Measurements from ENCODE around the gene EGFL8. TPM values are rescaled to one million over a fixed set of nuclear protein-coding genes. Genes with fewer than 3 reads are reported as not detected.
"Not testable (repeated sequence)": the region's sequence is repeated elsewhere in the genome, so short reads cannot be mapped to it uniquely, and the experiment has no call there.

EGFL8 gene
- total RNA-seq, 1 donor from 2014 or later, result 15.4 TPM

- Mint-ChIP-seq H3K27ac (ENCODE audit: unreplicated experiment) (no peak overlapping the region), H3K4me1 (ENCODE audit: low read depth) (no peaks in the 10 kb centered on the region), H3K36me3 (ENCODE audit: low read depth) (no peaks in the 10 kb centered on the region), H3K4me3 (ENCODE audit: unreplicated experiment) (no peak overlapping the region), H3K27me3 (ENCODE audit: low read depth) (peaks cover 14% of the 10 kb centered on the region), H3K9me3 (ENCODE audit: low read depth) (peaks cover 6% of the 10 kb centered on the region)
- TF ChIP-seq, protein P1, sequence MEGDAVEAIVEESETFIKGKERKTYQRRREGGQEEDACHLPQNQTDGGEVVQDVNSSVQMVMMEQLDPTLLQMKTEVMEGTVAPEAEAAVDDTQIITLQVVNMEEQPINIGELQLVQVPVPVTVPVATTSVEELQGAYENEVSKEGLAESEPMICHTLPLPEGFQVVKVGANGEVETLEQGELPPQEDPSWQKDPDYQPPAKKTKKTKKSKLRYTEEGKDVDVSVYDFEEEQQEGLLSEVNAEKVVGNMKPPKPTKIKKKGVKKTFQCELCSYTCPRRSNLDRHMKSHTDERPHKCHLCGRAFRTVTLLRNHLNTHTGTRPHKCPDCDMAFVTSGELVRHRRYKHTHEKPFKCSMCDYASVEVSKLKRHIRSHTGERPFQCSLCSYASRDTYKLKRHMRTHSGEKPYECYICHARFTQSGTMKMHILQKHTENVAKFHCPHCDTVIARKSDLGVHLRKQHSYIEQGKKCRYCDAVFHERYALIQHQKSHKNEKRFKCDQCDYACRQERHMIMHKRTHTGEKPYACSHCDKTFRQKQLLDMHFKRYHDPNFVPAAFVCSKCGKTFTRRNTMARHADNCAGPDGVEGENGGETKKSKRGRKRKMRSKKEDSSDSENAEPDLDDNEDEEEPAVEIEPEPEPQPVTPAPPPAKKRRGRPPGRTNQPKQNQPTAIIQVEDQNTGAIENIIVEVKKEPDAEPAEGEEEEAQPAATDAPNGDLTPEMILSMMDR (IDR thresholded peaks at IDR 0.05), result no peak
- no peak for DNase-seq (ENCODE audit: low spot score)
Measured at GRCh38 chr6:32208996-32209395, 44.6 kb downstream of the EGFL8 start.

- Mint-ChIP-seq H3K4me1 (ENCODE audit: low read depth) (no peaks in the 10 kb centered on the region), H3K4me3 (ENCODE audit: unreplicated experiment) (no peak overlapping the region), H3K27ac (ENCODE audit: unreplicated experiment) (no peak overlapping the region), H3K9me3 (ENCODE audit: low read depth) (peaks cover 6% of the 10 kb centered on the region), H3K36me3 (ENCODE audit: low read depth) (no peaks in the 10 kb centered on the region), H3K27me3 (ENCODE audit: low read depth) (peaks cover 12% of the 10 kb centered on the region)
- DNase-seq (ENCODE audit: low spot score), result no peak
- TF ChIP-seq, protein P1 (IDR thresholded peaks at IDR 0.05), result no peak
Measured at GRCh38 chr6:32210191-32210601, 45.8 kb downstream of the EGFL8 start.

GRCh38 chr6:32211432-32211831, 47.0 kb downstream of the EGFL8 start:
- not testable (repeated sequence) for H3K9me3 Mint-ChIP-seq (ENCODE audit: low read depth); H3K27ac Mint-ChIP-seq (ENCODE audit: unreplicated experiment); H3K4me1 Mint-ChIP-seq (ENCODE audit: low read depth); H3K4me3 Mint-ChIP-seq (ENCODE audit: unreplicated experiment); H3K36me3 Mint-ChIP-seq (ENCODE audit: low read depth); DNase-seq (ENCODE audit: low spot score)
- H3K27me3 Mint-ChIP-seq (ENCODE audit: low read depth), result peaks cover 16% of the 10 kb centered on the region

DNA sequence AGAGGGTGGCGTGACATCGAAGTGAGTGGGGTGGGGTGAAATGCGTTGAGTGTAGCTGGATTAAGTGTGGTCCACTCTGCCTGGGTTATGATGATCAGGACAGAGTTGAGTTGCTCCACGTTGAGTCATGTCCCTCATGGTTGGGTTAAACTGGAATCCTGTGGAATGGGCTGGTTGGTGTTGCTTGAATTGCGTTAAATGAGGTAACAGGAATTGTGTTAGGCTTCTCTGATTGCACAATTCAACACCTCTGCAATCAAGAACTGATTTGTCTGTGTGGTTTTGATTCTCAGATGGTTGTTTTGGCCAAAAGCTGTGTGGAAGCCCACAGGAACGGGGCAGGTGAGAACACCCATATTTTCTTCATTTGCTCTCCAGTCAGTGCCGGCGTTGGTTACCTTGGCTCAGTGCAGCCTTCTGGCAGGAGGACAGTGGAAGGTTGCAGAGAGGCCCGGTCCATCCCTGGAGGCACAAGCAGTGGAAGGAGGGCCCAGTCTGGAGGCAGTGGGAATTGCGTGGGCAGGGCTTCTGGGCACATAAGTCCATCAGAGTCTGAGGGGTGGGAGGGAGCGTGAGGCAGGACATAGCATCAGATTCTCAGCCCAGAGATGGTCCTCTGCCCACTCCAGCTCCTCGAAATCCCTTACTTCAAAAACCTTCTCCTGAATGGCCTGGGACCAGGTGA, 47.8 kb downstream of the EGFL8 start:
- no peaks in the 10 kb centered on the region for H3K4me1 Mint-ChIP-seq (ENCODE audit: low read depth)

GRCh38 chr6:32213649-32214048, 49.3 kb downstream of the EGFL8 start:
- Mint-ChIP-seq H3K27me3 (ENCODE audit: low read depth) (peaks cover 18% of the 10 kb centered on the region), H3K9me3 (ENCODE audit: low read depth) (peaks cover 4% of the 10 kb centered on the region), H3K4me1 (ENCODE audit: low read depth) (no peaks in the 10 kb centered on the region), H3K4me3 (ENCODE audit: unreplicated experiment) (no peak overlapping the region), H3K36me3 (ENCODE audit: low read depth) (no peaks in the 10 kb centered on the region), H3K27ac (ENCODE audit: unreplicated experiment) (no peak overlapping the region)
- TF ChIP-seq, protein P1 (IDR thresholded peaks at IDR 0.05), result no peak
- DNase-seq (ENCODE audit: low spot score), result no peak

More for the DNA sequence above, 47.8 kb downstream of the EGFL8 start:
- TF ChIP-seq, protein P1 (IDR thresholded peaks at IDR 0.05), result no peak
- DNase-seq (ENCODE audit: low spot score), result no peak
- H3K9me3 Mint-ChIP-seq (ENCODE audit: low read depth), result no peaks in the 10 kb centered on the region
- H3K36me3 Mint-ChIP-seq (ENCODE audit: low read depth), result no peaks in the 10 kb centered on the region
- H3K4me3 Mint-ChIP-seq (ENCODE audit: unreplicated experiment), result no peak overlapping the region
- H3K27ac Mint-ChIP-seq (ENCODE audit: unreplicated experiment), result no peak overlapping the region
- H3K27me3 Mint-ChIP-seq (ENCODE audit: low read depth), result peaks cover 19% of the 10 kb centered on the region

DNA sequence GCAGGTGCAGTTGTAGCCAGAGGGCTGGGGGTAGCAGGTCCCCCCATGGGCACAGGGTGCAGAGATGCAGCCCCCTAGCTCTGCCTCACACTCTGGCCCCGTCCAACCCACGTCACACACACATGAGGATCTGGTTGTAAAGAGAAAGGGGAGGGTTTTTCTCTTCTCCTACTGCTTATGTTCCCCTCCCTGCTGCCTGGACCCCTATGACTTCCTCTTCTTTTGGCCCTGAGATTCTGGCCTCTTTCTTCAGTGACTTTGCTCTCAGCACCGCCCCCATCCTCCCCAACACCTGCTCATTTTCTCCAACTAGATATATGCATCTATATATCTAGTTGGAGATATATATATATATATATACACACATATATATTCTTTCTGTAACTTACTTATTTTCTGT, 49.7 kb downstream of the EGFL8 start:
- Mint-ChIP-seq H3K9me3 (ENCODE audit: low read depth) (peaks cover 4% of the 10 kb centered on the region), H3K27me3 (ENCODE audit: low read depth) (peaks cover 18% of the 10 kb centered on the region), H3K4me1 (ENCODE audit: low read depth) (no peaks in the 10 kb centered on the region), H3K27ac (ENCODE audit: unreplicated experiment) (no peak overlapping the region), H3K36me3 (ENCODE audit: low read depth) (no peaks in the 10 kb centered on the region), H3K4me3 (ENCODE audit: unreplicated experiment) (no peak overlapping the region)
- DNase-seq (ENCODE audit: low spot score), result no peak
- TF ChIP-seq, protein P1 (IDR thresholded peaks at IDR 0.05), result no peak
